HS-5 (cell line): ENCODE results near the gene CEP112.

Source experiments
- DNase-seq: peaks from one replicate; pipeline ENCODE4 v3.0.0-alpha.2; 2012; ENCODE audit warnings: low read depth

CEP112 gene

DNA sequence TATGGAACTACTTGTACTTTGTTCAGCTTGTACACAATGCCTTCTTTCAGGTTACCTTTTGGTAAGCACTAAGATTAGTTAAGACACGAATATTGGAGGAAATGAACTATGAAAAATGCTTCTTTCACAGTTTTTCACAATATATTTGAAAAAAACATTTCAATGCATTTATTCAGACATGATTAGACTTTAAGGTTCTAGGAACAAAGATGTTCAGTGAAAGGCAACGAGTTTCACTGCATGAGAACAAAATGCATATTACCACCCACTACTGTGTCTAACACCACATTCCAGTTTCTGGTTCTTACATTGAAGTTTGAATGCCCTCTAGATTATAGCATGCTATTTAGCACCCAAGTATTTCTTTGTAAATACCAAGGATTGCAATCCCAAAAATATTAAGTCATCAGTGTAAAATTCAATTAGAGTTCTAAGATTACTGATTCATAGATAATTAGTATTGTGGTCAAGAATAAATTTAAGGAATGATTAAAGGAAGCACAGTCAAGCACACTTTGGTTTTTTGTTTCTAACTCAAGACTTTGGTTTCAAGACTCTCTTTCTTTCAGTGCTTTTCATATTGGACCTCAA, 261.7 kb downstream of the CEP112 start:
- no peak for DNase-seq

DNA sequence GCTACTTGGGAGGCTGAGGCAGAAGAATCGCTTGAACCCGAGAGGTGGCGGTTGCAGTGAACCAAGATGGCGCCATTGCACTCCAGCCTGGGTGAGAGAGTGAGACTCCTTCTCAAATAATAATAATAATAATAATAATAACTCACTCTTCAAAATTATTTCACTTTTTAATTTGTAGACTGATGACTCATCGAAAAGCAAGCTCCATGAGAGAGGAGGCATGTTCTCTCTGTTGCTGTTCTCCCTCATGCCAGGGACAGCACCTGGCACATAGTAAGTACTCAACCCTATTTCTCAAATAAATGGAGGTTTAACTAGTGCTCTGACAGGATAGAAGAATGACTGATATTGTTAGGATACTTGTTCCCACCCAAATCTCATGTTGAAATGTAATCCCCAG, 265.3 kb downstream of the CEP112 start:
- DNase-seq = no peak

DNA sequence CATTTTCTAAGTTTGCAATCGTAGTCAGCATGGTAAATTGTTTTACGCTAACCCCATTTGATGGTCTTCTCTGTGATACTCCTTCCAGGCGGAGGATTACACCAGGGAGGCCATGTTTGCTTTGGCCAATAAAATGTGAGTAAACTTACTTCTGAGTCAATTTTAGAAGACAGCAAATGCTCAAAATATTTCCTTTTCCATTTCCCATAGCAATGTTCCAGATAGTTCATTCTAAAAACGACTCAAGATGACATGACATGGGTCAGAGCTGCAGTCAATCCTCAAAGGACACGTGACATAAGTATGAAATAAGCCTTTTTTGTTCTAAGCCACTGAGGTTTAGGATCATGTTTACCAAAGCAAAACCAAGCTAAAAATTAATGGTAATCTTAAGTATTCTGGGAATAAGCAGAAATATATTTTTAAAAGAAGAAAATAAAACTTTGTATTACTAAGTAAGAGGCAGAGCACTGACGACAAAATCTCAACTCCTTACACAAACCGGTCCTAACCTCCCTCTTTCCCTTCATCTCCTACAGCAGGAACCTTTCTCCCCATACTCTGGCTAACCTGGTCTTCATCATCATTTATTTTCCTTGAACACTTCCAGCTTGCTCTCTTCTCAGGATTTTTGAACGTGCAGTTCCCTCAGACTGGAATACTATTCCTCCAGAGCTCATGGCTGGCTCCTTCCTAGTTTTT, 266.2 kb downstream of the CEP112 start:
- no peak for DNase-seq

DNA sequence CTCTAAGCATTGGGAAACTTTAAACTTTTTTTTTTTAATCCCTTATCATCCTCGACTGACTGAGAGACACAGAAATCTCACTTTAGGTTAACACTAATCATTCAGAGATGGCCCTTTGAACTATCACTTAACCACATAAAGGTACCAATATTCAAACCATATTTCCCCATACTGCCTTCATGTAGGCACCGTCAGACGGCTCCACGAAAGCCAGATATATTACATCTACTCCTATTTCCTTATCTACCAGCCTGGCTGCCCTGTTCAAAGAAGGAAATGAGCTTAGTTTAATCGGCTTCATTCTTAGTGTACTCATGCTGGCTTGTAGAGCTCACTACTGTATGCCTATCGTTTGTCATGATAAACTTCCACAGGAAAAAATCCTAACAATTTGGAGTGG, 270.9 kb downstream of the CEP112 start:
- no peak for DNase-seq

DNA sequence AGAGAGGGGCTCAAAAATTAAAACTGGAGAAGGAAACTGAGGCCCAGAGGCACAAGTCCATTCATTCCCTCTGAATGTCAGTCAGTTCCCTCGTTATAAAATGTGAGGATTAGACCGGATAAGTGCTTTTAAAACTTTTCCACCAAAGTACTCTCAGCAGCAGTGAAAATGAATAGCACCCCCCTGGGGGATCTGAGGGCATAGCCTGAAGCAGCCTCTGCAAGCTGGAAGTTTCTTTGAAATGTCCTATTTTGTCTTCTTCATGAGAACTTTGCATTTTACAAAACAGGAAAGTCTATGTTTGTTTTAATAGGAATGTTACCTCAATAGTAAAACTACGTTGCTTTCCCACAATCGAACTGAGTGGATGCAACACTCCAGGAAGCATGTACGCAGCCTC, 273.0 kb downstream of the CEP112 start:
- no peak for DNase-seq

DNA sequence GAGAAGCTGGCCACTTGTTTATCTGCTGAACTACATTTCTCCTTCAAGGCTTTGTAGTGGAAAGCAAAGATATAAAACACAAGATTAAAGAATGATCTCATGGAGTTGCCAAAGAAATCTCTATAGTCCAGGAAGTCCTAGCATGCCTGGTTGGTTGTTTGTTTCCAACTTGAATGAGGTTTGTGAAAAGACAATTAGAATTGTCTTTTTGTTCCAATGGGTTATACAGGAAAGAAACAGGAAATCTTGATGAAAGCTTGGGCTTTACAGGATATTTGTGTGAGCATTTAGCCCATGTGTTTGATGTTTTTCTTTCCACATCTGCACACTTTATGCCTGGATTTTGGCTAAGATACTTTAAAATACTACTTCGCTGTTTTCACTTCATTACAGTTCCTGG, 273.4 kb downstream of the CEP112 start:
- DNase-seq = no peak

DNA sequence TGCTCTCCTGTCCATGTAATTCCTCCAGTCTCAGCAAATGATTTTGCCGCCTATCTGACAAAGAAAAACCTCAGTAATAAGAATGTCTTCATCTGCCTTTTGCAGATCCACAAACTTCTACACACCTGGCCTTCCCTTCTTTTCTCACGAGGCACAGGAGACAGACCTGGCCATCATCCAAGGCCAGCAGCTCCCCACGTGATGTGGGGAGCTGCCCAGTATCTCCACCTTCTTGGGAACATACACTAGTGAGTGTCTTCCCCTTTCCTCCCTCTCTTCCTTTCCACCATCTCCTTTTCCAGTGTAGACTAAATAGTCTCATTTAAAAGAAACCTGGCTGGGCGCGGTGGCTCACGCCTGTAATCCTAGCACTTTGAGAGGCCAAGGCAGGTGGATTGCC, 274.4 kb downstream of the CEP112 start:
- DNase-seq = no peak

DNA sequence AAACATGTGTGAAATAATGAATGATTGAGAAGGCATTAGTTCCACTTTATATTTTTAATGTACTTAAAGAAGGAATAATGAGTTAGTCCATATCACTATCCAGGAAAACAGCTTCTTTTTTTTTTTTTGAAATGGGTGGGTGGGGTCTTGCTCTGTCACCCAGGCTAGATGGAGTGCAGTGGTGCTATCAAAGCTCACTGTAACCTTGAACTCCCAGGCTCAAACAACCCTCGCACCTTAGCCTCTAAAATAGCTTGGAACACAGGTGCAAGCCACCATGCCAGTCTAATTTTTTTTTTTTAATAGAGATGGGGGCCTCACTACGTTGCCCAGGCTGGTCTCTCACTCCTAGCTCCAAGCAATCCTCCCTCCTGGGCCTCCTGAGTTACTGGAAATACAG, 275.5 kb downstream of the CEP112 start:
- no peak for DNase-seq

DNA sequence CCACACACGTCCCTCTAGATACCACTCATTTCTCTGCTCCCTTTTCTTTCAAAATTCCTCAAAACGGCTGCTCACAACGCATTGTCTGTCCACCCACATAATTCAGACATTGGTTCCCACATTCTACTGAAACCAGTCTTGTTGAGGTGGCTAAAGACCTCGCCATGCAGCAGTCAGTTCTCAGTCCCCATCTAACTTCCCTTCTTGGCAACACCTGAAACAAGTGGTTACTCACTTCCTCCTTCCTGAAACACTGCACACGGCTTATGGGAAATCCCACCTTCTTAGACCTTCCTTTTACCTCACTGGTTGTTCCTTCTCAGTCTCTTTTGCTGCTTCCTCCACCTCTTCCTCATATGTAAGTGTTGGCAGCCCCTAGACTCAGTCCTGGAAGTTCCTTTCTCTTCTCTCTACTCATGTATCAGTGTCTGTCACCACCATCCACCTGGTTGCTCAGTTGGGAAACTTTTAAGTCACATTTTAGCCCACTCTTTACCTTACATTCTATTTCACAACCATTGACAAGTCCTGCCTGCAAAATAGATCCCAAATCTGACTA, 277.1 kb downstream of the CEP112 start:
- no peak for DNase-seq

DNA sequence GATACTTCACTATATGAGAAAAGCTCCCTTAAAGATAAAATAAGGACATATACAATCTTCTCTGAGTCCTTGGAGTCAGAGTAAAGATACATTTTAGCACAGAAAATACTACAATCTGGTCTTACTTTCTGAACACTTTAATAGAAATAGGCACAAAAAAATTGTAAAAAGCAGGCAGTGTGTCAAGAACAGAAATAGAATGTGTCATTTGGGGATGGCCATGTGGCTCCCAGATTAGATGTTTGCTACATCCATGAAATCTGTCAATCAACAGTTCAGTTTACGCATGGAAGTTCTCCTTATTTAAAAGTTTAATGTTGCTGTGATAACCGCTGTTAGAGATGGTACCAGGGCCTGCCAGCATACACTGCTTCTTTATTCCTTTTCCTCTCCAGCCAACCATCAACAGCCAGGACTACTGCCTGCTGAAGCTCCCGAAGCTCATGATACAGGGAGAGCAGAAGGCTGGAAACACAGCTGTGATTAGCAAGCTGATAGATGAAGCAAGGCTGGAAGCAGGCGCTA, 278.5 kb downstream of the CEP112 start:
- no peak for DNase-seq

DNA sequence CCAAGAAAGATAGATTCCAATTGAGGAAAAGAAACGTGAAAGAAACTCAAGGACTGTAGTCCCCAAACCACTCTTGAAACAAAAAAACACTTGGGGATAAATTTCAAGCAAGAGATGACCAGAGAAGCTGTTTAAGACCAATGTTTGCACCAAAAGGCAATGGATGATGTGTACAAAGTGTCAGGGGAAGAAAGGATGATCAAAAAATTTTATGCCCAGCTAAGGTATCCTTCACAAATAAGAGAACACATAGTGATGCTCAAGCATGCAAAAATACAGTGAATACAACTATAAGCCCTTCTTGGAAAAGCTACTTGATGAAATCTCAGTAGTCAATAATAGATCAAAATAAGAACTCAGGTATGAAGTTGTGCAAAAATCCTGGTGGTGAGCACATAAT, 281.1 kb downstream of the CEP112 start:
- no peak for DNase-seq

DNA sequence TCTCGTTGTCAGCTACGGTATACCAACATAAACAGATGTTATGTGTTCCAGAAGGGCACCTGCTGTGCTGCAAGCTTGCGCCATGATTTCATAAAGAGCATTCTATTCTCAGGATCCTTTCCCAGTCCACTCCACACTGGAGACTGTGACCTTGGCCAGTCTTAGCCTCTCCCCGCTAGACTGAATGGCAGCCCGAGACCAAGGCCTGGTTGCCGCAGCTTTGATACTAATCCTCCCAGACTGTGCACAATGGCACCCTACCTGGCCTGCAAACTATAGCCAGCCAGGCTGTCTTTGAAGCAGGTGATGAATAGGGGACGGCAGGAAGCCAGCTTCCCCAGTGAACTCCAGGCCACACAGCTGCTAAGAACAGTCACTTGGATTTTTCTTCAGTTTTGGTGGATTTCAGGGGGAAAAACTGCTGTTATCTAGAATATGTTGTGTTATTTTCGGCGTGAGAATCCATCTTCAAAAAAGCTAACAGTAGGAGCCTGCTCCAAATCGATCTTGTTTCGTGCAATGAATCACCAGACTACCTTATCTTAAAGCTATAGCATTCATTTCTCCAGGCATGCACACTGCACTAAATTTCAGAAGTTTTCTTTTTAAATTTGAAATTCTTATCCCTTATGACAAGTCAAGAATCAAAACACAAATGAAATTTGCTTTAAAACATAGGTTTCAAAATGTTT, 289.0 kb downstream of the CEP112 start:
- DNase-seq = no peak

DNA sequence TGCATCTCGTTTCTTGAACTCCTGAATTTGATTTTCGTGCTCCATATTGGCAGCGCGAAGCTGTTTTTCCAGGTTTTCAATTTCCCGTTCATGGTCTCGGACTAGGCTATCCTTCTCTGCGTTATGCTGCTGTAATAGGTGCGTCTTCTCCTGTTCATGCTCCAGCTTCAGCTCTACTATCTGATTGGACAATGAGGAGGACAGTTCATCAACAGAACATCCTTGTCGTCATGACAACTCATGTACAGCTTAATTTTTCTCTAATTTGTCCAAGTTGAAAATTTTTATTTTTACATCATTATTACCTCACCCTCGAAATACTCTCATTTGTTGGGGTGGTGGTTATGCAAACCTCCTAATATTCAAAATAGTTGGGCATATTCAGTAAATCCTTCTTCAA, 289.8 kb downstream of the CEP112 start:
- no peak for DNase-seq

DNA sequence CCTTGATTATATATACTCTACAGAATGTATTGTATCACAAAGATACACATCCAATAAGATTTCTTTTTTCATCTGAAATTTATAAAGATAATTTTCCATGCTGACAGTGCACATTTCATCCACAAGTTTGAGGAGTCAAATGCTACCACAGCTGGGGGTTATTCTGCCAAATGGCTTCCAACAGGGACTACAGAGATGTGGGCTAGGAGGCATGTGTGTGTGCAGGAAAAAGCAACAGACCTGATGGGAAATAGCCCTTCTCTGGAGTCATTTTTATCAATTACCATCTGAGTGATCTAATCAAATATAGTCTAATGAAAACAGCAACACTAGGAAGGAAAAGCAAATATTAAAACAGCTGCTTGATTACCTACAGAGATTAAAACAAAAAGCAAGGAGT, 290.5 kb downstream of the CEP112 start:
- no peak for DNase-seq

DNA sequence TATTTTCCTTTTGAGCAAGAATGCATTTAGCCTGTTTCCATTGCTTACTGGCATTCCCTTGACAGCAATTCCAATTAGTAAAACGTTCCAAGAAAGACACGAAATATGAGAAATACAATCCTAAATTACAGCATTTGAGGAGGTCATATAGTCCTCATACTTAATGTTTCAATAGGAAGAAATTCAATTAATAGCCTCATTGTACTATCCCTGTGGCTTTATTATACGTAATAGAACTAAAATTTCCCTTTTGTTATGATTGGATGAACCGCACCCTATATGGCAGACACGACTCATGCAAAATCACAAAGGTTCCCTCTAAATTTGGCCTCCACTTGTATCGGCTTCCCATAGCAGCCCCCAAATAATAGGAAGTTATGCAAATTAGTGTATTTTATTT, 291.7 kb downstream of the CEP112 start:
- DNase-seq = no peak

DNA sequence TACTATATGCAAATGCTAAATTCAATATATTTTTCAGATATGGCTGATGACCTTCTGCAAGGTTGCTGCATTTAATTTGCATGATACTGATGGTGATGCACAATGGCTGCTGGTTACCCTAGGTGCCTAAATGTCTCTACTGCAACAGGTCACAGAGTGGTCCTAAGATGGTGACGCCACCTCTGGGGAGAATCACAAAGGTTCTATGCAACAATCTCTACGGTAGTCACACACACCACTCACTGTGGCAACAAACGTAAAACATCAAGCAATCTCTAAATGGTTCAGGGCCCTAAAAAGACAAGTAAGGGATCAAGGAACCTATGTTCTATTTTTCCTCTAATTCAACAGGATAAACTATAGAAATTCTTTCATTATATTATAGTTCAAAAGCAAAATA, 293.3 kb downstream of the CEP112 start:
- no peak for DNase-seq

DNA sequence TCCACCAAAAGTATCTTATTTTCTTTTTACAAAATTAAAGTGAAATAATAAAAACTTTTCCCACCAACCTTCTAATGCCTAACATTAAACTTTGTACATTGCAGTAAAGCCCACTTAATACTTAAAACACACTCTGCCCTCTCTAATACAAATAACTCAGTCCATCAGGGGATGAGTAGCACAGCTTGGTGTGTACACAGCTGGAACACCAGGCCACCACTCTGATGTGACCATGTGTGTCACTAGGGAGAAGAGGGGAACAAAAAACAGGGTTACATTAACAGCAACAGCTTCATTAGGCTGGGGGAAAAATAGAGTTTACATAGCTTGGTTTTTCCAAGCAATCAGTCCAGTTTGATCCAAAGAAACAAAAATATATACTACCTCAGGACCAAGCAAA, 295.0 kb downstream of the CEP112 start:
- no peak for DNase-seq

DNA sequence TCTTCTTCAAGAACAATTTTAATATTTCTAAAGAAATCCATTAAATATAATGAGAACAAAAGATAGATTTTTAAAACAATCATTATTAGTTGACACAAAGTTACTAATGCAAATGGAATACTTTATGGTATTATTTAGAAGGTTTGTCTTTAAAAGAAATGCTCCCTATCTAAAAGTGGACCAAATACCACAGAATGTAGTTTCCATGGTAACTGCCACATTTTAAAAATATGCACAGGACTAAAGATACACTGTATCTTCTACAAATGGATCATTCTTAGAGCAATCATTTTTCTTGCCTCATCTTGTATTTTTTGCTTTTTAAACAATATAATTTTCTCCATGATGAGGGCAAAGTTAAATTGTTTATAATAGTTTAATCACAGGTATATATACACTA, 296.0 kb downstream of the CEP112 start:
- no peak for DNase-seq

DNA sequence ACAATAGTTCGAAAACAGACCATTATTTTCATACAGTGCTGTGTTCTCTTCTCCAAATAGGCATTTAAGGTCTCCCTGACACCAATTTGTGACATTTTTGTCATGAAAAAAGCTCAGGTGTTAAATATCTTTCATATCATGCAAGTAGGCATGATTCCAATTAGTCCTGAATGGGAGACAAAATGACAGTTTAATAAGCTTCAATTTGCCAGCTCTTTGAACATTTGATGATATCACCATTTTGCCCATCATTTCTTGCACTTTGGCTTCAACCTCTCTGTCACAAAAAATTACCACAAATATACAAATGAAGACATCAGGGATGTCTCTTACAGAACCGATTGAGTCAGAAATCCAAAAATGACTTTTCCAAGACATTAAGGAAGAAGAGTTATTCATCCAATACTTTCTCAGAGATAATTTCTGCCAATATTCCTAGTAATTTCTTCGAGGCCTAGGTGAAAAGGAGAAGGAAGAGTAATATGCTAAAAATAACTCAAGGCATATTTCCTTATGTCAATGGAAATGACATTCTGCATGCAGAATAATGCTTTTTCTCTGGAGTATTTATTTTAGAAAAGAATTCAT, 298.1 kb downstream of the CEP112 start:
- DNase-seq = no peak

DNA sequence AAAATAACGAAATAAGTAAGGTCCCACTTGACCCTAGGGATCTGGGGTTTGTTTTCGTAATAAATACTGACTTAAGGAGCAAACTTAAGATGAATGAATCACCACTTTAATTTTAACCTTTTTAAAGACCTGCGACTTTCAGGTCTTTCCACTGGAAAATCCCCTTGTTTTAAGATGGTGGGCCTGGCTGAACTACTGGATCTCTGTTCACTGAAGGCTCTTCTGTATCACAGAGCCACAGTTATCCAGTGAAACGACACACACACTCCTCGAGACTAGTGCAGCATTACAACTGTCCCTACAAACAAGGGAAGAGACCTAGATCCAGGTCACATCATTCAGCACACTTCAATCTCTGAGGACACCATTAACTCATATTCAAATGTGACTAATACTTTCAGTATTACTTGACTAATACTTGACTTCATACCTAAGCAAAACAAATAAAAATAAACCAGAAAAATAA, 299.0 kb downstream of the CEP112 start:
- DNase-seq = no peak

DNA sequence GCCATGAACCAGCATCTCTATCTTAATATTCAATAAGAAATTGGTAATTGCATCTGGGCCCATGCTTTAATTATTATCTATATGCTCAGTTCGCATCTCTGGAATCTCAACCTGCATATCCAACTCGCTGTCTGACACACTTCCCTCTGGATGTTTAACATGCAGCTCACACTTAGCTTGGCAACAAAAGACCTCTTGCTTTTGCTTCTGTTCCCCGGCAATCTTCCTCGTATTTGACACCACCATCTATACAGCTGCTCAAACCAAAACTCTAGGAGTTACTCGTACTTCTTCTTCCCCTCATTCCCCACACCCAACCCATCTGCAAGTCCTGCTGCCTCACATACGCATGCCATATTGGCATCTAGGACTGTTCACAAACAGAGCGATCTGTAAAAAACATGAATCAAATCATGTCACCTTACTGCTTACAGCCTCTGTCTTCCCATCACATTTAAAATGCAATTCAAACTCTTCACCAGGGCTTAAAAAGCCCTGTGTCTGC, 300.6 kb downstream of the CEP112 start:
- no peak for DNase-seq

DNA sequence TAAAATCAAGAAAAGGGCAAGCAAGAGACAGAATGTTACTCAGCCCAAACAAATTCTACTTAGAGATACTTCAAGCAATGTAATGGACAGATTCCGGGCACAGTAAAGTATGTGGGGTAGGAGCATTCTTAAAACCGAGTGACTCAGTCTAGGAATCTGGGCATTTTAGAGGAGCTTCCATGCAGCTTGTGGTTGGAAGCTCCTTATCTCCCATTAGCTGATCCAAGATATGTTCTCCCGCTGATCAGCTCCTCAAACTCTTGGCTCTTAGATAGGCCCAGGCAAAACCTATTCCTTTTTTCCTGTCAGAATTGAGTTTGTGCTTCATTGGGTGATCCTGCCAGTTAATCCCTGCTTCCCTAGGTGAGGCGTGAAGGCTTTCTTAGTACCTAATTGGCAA, 303.3 kb downstream of the CEP112 start:
- DNase-seq = no peak
